Uterus (tissue), 4 donors: ENCODE measurements around the gene CAAP1. TPM values are rescaled to one million over a fixed set of nuclear protein-coding genes. Genes with fewer than 3 reads are reported as not detected.

Source experiments
- DNase-seq, 2 donors: peaks; one replicate each; pipeline ENCODE4 v3.0.0-alpha.2; 2019 to 2020
- H3K27ac ChIP-seq, 2 donors: fragments of 200-600 bp; sonication (generic); 1 replicate in 1 of 2; 2 replicates in 1 of 2; pipeline ENCODE4 v1.5.1; 2016 to 2018
- H3K27me3 ChIP-seq, 2 donors: fragments of 200-600 bp; sonication (generic); one replicate each; pipeline ENCODE4 v1.5.1; 2018 to 2019; ENCODE audit warnings: control low read depth in 1 of 2
- H3K36me3 ChIP-seq, 2 donors: fragments of 200-600 bp; sonication (generic); one replicate each; pipeline ENCODE4 v1.5.1; 2019; ENCODE audit warnings: control low read depth in 1 of 2
- H3K4me1 ChIP-seq, 2 donors: fragments of 200-600 bp; sonication (generic); one replicate each; pipeline ENCODE4 v1.5.1; 2018 to 2019; ENCODE audit warnings: control low read depth in 1 of 2
- H3K4me3 ChIP-seq, 2 donors: fragments of 200-600 bp; sonication (generic); 1 replicate in 1 of 2; 2 replicates in 1 of 2; pipeline ENCODE4 v1.5.1; 2018 to 2019; ENCODE audit warnings: mild to moderate bottlenecking in 1 of 2
- H3K9me3 ChIP-seq, 2 donors: fragments of 200-600 bp; sonication (generic); one replicate each; pipeline ENCODE4 v1.5.1; 2019; ENCODE audit warnings: control low read depth in 1 of 2
- CTCF ChIP-seq, 4 experiments: fragments of 200-600 bp in 2 of 4; fragments of 450-650 bp in 2 of 4; sonication (generic) in 2 of 4; IDR thresholded peaks; one replicate each; pipeline ENCODE4 v1.5.1; 2016 to 2019; ENCODE audit warnings: antibody characterized with exemption in 4 of 4, mild to moderate bottlenecking in 2 of 4, moderate library complexity in 1 of 4
- POLR2A ChIP-seq, 2 donors: fragments of 450-650 bp; IDR thresholded peaks; one replicate each; pipeline ENCODE4 v1.6.1; 2016; ENCODE audit warnings: antibody characterized with exemption in 2 of 2, mild to moderate bottlenecking in 1 of 2, moderate library complexity in 1 of 2
- intact Hi-C: fragments of 100-400 bp; cut with DNase I; formaldehyde crosslinking; loops from one replicate; pipeline ENCODE4 v1.15.1; 2023; ENCODE audit warnings: low total_unique reads
- small RNA-seq: library from RNA; depleted of rRNA; stranded (forward); fragments of <200 nt; gene quantifications from one replicate; pipeline ENCODE3, GENCODE V24; 2016
- total RNA-seq, 4 donors: library from RNA; depleted of rRNA in 3 of 4; stranded (reverse); fragments of >200 nt in 3 of 4; gene quantifications; one replicate each; pipeline versions ENCODE4 v1.1.0 to v1.2.4, GENCODE V29; 2014 to 2023
- donor health status: DM: yes; HTN: yes; CAD: no.

CAAP1 gene
- total RNA-seq, 4 donors from 2014 or later, result 1.3 to 34.0 (median 12.3) TPM

DNA sequence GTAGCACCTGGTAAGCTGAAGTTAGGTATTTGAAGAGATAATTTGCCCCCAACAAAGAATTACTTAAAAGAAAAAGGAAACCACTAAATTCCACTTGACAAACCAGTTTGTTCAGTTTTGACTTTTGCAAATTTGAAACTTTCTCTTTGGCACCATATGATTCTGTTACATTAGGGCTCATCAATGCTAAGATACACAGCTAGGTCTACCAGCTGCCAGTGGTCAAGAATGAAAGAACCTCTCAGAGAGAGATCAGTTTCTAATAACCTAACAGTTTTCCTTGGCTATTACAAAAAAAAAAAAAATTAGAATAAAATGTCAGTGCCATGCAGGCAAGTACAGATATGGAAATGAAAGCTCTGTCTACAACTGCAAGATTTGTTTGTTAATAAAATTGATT, 92.3 kb downstream of the CAAP1 start:
- Histone ChIP-seq H3K27ac (no peak overlapping the region), H3K36me3 (no peaks in the 10 kb centered on the region), H3K27me3 (no peaks in the 10 kb centered on the region), H3K4me1 (no peaks in the 10 kb centered on the region), H3K9me3 (no peaks in the 10 kb centered on the region), H3K4me3 (no peak overlapping the region)
- intact Hi-C loops, result no loop called here
- no peak for DNase-seq
- TF ChIP-seq POLR2A (IDR thresholded peaks at IDR 0.05) (no peak), CTCF (IDR thresholded peaks at IDR 0.05) (no peak)

GRCh38 chr9:26791274-26791673, 101.3 kb downstream of the CAAP1 start:
- Histone ChIP-seq H3K27ac (no peak overlapping the region), H3K4me3 (no peak overlapping the region), H3K36me3 (no peaks in the 10 kb centered on the region), H3K27me3 (no peaks in the 10 kb centered on the region), H3K9me3 (no peaks in the 10 kb centered on the region), H3K4me1 (no peaks in the 10 kb centered on the region)
- no peak for DNase-seq
- intact Hi-C loops, result no loop called here
- TF ChIP-seq CTCF (IDR thresholded peaks at IDR 0.05) (no peak), POLR2A (IDR thresholded peaks at IDR 0.05) (no peak)

Small RNA genes within 50 kb of the gene (small RNA-seq; reads per million reads assigned to genes)
- gene RF00322, result not detected
- gene RN7SL100P, result not detected

Other genes with a start within 250 kb of the CAAP1 start
- 10 to 100 TPM; 11.3 to 34.8 (median 23.4) TPM for gene PLAA, start 54.4 kb upstream of the CAAP1 start, total RNA-seq
- 10 to 100 TPM; 19.1 to 31.5 (median 25.4) TPM for gene IFT74, start 63.6 kb upstream of the CAAP1 start, total RNA-seq
- not detected for gene LRRC19, start 112.9 kb upstream of the CAAP1 start, total RNA-seq
- 10 to 100 TPM; 13.5 to 61.3 (median 34.2) TPM for gene TEK, start 216.4 kb upstream of the CAAP1 start, total RNA-seq